HG02623 (cell line): ENCODE data around the gene CHST6.
"Not testable (repeated sequence)": the region's sequence is repeated elsewhere in the genome, so short reads cannot be mapped to it uniquely, and the experiment has no call there.

ENCODE experiments used
- ATAC-seq: cut with Tn5 transposase; IDR thresholded peaks from one replicate; pipeline ENCODE4 v1.9.1; 2021; ENCODE audit warnings: moderate library complexity; ENCODE audit not compliant: unreplicated experiment

The CHST6 gene

DNA sequence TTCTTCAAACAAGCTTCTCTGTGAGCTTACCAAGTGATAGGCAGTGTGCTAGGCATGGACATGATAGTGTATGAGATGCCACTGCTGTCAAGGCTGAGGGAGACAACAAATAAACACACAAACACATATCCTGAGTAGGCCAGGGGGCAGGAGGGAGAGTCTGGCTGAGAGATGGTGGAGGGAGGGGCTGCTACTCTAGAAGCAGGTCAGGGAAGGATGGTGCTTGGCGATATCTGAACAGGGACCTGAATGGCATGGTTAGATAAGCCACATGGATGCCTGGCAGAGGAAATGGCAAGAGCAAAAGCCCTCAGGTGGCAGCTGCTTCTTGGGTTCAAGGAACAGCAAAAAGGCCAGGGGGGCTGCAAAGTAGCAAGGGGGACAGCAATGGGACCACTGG lies 8.6 kb upstream of the CHST6 start:
- ATAC-seq: no peak

GRCh38 chr16:75502916-75503605 lies 7.8 kb upstream of the CHST6 start:
- ATAC-seq: no peak

DNA sequence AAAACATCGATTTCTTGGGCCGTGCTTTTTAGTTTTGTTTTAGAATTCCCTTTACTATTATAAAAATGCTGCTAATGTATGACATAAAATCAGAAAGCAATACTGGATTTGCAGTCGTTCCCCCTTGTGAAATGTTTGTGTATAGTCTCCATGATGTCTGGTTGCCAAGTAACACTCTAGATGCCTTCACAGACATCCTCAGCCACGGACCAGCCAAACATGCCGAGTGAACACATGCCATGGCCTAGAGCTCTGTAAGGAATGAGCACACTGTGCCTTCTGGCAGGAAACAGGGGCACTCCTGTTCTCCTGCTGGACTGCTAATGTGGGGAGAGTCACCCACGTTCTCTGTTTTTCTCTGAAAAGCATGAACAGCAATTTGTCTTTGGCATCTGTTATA lies 6.6 kb upstream of the CHST6 start:
- not testable (repeated sequence) for ATAC-seq

GRCh38 chr16:75501359-75501758 lies 6.1 kb upstream of the CHST6 start:
- ATAC-seq: no peak

DNA sequence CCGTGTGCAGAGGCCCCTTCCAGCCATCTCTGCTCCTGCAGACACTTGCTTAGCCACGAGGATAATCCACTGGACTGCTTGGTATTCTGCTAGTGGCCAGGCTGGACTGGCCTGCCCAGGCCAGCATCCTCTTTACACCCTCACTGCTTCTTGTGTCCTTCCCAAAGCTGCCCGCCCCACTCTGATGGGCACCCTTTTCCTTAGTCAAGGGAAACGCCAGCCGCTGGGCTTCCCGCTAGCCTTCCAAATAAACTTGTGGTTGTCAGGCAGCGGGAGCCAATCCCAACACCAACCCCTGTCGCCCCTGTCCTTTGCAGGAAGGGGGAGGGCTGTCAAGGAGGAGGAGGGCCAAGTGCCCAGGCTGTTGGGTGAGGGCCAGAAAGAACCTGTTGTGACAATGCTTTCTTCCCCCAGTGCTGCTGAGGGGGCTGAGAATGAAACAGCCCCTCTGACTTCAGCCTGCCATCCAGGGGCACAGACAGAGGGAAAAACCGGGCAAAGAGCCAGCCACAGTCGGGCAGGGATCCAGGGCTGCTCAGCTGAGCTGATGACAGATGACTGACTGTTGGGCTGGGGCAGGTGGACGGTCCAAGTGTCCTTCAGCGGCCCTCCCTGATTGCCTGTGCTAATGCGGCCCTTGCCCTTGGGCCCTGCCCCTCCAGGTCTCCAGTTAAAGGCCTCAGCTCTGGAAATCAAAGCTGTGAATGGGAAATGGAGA lies 3.5 kb upstream of the CHST6 start:
- not testable (repeated sequence) for ATAC-seq

GRCh38 chr16:75497558-75497957 lies 2.3 kb upstream of the CHST6 start:
- no peak for ATAC-seq

- ATAC-seq: no peak
Observed at GRCh38 chr16:75494661-75495075, 573 bp downstream of the CHST6 start.

GRCh38 chr16:75494184-75494583 lies 1.1 kb downstream of the CHST6 start:
- no peak for ATAC-seq

GRCh38 chr16:75491876-75492275 lies 3.4 kb downstream of the CHST6 start:
- no peak for ATAC-seq

DNA sequence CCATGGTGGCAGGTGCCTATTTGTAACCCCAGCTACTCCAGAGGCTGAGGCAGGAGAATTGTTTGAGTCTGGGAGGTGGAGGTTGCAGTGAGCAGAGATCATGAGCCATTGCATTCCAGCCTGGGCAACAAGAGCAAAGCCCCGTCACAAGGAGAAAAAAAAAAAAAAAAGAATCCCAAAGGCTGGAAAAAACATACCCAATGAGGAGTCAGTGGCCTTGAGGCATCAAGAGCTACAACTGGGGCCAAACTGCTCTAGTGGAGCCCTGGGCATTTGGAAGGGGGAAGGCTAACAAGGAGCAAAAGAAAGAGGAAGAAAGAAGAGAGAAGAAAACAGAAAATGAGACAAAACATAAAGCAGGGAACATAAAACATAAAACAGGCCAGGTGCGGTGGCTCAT lies 6.9 kb downstream of the CHST6 start:
- no peak for ATAC-seq

GRCh38 chr16:75486676-75487313 lies 8.4 kb downstream of the CHST6 start:
- peak; percentile 44 for ATAC-seq

DNA sequence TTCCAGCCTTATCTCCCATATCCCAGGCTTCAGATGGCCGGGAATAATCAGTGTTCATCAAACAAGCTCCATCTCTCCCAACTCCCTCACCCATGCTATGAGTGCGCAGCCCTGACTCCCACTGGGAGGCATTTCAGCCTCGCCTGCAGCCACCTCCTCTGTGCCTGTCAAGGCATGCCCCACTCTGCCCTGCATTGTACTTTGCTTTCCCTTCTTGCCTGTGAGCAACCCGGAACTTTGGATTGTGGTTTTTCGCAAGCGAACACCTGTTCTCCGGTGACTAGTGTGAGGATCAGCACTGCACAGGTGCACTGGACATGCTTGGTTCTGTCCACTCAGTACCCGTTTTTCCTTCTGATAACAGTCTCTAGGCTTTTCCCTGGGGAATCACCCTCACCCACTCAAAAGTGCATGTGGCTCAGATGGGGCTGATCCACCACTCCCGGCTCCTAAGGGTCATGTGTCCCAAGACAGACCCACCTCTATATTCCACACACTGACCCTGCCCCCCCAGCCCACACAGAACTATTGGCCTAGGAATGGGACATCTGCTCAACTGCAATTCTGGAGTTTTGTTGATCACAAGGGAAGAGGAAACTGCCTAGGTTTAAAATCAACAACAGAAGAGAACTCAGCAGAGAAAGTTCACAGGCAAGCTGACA lies 9.1 kb downstream of the CHST6 start:
- no peak for ATAC-seq

- peak; percentile 49 for ATAC-seq
Observed at GRCh38 chr16:75485230-75486013, 9.8 kb downstream of the CHST6 start.

DNA sequence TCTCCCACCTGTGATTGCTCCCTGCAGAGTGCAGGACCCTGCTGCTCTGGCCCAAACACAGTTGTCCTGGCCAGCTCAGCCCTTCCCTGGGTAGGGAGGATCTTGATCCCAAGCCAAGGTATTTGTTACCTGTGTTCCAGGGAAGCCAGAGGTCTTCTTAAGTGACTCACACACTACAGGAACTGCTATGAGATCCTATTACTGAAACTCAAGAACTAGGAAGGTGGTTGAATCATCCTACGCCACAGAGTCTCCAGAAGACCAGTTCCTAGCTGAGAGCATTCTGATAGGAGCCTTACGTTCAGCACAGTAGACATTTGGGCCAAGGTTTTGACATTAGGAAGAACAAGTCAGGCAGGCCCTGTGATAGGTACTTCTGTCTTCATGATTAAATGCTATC lies 12.0 kb downstream of the CHST6 start:
- no peak for ATAC-seq

- ATAC-seq: no peak
Observed at GRCh38 chr16:75482434-75483205, 12.6 kb downstream of the CHST6 start.

DNA sequence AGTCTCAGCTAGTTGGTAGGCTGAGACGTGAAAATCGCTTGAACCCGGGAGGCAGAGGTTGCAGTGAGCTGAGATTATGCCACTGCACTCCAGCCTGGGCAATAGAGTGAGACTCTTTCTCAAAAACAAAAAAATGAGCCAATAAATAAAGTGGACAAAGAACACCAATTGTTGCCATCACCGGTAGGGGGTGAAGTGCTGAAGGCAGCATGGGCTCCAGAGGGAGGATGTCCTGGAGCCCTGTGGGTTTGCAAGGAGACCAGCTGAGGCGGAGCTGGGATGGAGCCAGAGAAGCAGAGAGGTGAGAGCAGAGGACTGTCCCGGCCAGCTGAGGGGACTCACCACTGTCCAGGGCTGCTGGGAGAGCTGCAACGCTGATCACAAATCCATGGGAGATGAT lies 13.8 kb downstream of the CHST6 start:
- ATAC-seq: no peak

DNA sequence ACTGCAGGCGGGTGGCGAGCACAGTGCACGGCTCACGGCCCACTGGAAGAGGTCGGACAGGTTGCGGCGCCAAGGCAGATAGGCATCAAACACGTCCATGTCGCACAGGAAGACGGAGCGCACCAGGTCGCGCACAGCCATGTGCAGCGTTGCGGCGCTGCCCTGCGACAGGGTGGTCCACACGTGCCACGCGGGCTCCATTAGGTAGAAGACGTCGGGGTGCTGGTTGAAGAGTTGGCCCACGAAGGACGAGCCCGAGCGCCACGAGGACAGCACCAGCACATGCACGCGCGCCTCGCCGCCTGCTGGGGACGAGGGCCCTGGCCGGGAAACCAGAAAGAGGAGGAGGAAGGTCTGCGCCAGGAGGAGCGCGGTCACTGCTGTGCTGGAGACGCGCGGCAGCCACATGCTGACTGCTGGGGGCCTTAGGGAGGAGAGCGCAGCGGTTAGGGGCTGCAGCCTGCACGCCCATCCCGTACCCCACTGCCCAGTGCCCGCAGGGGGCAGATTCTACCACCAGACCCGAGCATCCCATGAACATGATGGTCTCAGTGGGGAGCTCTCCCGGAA lies 15.7 kb downstream of the CHST6 start:
- no peak for ATAC-seq

- no peak for ATAC-seq
Observed at GRCh38 chr16:75478480-75479345, 16.5 kb downstream of the CHST6 start.
